NCI-H526 (cell line): Measurements from ENCODE around the gene SBF2.
"Not testable (repeated sequence)": the region's sequence is repeated elsewhere in the genome, so short reads cannot be mapped to it uniquely, and the experiment has no call there.

Experiments used
- DNase-seq, 2 experiments: peaks; one replicate each; lab custom pipeline; 2025; lab: John Stamatoyannopoulos, UW

Gene SBF2

GRCh38 chr11:10066441-10066840, 227.6 kb downstream of the SBF2 start:
- DNase-seq: no peak

GRCh38 chr11:10064828-10065227, 229.2 kb downstream of the SBF2 start:
- no peak for DNase-seq

GRCh38 chr11:10058356-10058755, 235.7 kb downstream of the SBF2 start:
- no peak for DNase-seq

GRCh38 chr11:10051868-10052586, 242.0 kb downstream of the SBF2 start:
- DNase-seq: no peak

GRCh38 chr11:10050561-10050960, 243.5 kb downstream of the SBF2 start:
- DNase-seq: no peak

- no peak for DNase-seq
Observed at GRCh38 chr11:10049756-10050155, 244.3 kb downstream of the SBF2 start.

- no peak for DNase-seq
Observed at GRCh38 chr11:10048350-10048749, 245.7 kb downstream of the SBF2 start.

- DNase-seq: peak in 1 of 2 experiments; percentile 31
Observed at GRCh38 chr11:10044618-10045017, 249.4 kb downstream of the SBF2 start.

- no peak for DNase-seq
Observed at GRCh38 chr11:10042699-10043098, 251.3 kb downstream of the SBF2 start.

GRCh38 chr11:10041748-10042446, 252.1 kb downstream of the SBF2 start:
- no peak for DNase-seq

GRCh38 chr11:10041332-10041731, 252.7 kb downstream of the SBF2 start:
- no peak for DNase-seq

- no peak for DNase-seq
Observed at GRCh38 chr11:10038521-10039302, 255.3 kb downstream of the SBF2 start.

- DNase-seq: not testable (repeated sequence)
Observed at GRCh38 chr11:10035932-10036331, 258.1 kb downstream of the SBF2 start.

GRCh38 chr11:10032935-10033334, 261.1 kb downstream of the SBF2 start:
- DNase-seq: no peak

GRCh38 chr11:10030122-10030490, 263.9 kb downstream of the SBF2 start:
- DNase-seq: no peak

- DNase-seq: no peak
Observed at GRCh38 chr11:10029386-10030121, 264.5 kb downstream of the SBF2 start.

GRCh38 chr11:10026514-10026913, 267.5 kb downstream of the SBF2 start:
- no peak for DNase-seq

GRCh38 chr11:10023212-10023611, 270.8 kb downstream of the SBF2 start:
- DNase-seq: no peak

GRCh38 chr11:10022764-10023163, 271.3 kb downstream of the SBF2 start:
- no peak for DNase-seq

- DNase-seq: no peak
Observed at GRCh38 chr11:10021563-10021962, 272.5 kb downstream of the SBF2 start.

- DNase-seq: no peak
Observed at GRCh38 chr11:10019906-10020682, 273.9 kb downstream of the SBF2 start.
